GM12878 (cell line): ENCODE measurements around the gene BCL2. TPM values are rescaled to one million over a fixed set of nuclear protein-coding genes. Genes with fewer than 3 reads are reported as not detected.

Experiments
- ATF7 ChIP-seq: fragments of 450-650 bp; IDR thresholded peaks from 2 replicates; pipeline ENCODE4 v1.6.1; 2016; ENCODE audit warnings: low read depth, mild to moderate bottlenecking
- CREM ChIP-seq: IDR thresholded peaks from 2 replicates; pipeline ENCODE4 v1.6.1; 2014; ENCODE audit warnings: antibody characterized with exemption, low read depth
- EED ChIP-seq: sonication (generic); IDR thresholded peaks from 2 replicates; pipeline ENCODE4 v1.6.1; 2016; ENCODE audit warnings: antibody characterized with exemption, low read depth
- HDGF ChIP-seq: fragments of 450-650 bp; IDR thresholded peaks from 2 replicates; pipeline ENCODE4 v1.6.1; 2016; ENCODE audit warnings: antibody characterized with exemption
- IKZF2 ChIP-seq, 2 experiments: fragments of 450-650 bp; IDR thresholded peaks; 2 replicates each; pipeline ENCODE4 v1.6.1; 2017; ENCODE audit warnings: mild to moderate bottlenecking in 2 of 2, moderate library complexity in 2 of 2
- JUNB ChIP-seq: IDR thresholded peaks from 2 replicates; pipeline ENCODE4 v1.6.1; 2016; ENCODE audit warnings: antibody characterized with exemption, mild to moderate bottlenecking
- JUND ChIP-seq: IDR thresholded peaks from 2 replicates; pipeline ENCODE4 v1.6.1; 2012; ENCODE audit warnings: low read depth, mild to moderate bottlenecking, low read length, improper control_type of control experiment, moderate library complexity
- PKNOX1 ChIP-seq: fragments of 450-650 bp; IDR thresholded peaks from 2 replicates; pipeline ENCODE4 v1.6.1; 2016; ENCODE audit warnings: mild to moderate bottlenecking
- PML ChIP-seq: IDR thresholded peaks from 2 replicates; pipeline ENCODE4 v1.6.1; 2012; ENCODE audit warnings: low read length, inconsistent platforms
- RUNX3 ChIP-seq: IDR thresholded peaks from 2 replicates; pipeline ENCODE4 v1.6.1; 2012; ENCODE audit warnings: low read length, inconsistent platforms
- SUPT20H ChIP-seq: IDR thresholded peaks from 2 replicates; pipeline ENCODE4 v1.6.1; 2011; ENCODE audit warnings: low read depth, mild to moderate bottlenecking, low read length, moderate library complexity, borderline replicate concordance; ENCODE audit not compliant: control insufficient read depth
- SUZ12 ChIP-seq: fragments of 200-600 bp; sonication (generic); IDR thresholded peaks from one replicate; pipeline ENCODE4 v1.6.1; 2018; ENCODE audit warnings: antibody characterized with exemption, mild to moderate bottlenecking; ENCODE audit not compliant: unreplicated experiment
- polyA plus RNA-seq, 11 experiments: library from polyadenylated mRNA; depleted of rRNA in 4 of 11; unstranded in 6 of 11; stranded (reverse) in 5 of 11; fragments of >200 nt; fragmentation: Nextera tagmentation in 4 of 11; fragmentation: Illumina TruSeq in 1 of 11; extraction: Ambion mirVana in 4 of 11; extraction: Trizol in 1 of 11; gene quantifications; 1 replicate in 1 of 11; 2 replicates in 10 of 11; pipeline versions ENCODE4 v1.2.1 to v1.2.3, GENCODE V29; 2011 to 2016; ENCODE audit warnings: inconsistent platforms in 2 of 11, missing spikeins in 2 of 11, low read depth in 1 of 11
- total RNA-seq, 4 experiments: library from RNA; depleted of rRNA in 3 of 4; stranded (reverse); fragments of >200 nt in 3 of 4; fragmentation: Illumina TruSeq in 1 of 4; extraction: Trizol in 1 of 4; gene quantifications; 2 replicates each; pipeline versions ENCODE4 v1.2.1 to v1.2.3, GENCODE V29; 2013 to 2021
- TF ChIP-seq, protein P1 (sequence below): IDR thresholded peaks from 2 replicates; pipeline ENCODE4 v1.6.1; 2012; ENCODE audit warnings: low read depth, low read length, improper control_type of control experiment
- TF ChIP-seq, protein P2 (sequence below): fragments of 450-650 bp; IDR thresholded peaks from 2 replicates; pipeline ENCODE4 v1.6.1; 2017; ENCODE audit warnings: mild to moderate bottlenecking, low read depth, inconsistent platforms; ENCODE audit not compliant: poor library complexity, severe bottlenecking

The BCL2 gene
- total and polyA plus RNA-seq, 10 of the 15 experiments (the other 5 are each of a cell fraction or from before 2014, with no cell fraction given): 4.1 to 47.8 (median 19.3) TPM

DNA sequence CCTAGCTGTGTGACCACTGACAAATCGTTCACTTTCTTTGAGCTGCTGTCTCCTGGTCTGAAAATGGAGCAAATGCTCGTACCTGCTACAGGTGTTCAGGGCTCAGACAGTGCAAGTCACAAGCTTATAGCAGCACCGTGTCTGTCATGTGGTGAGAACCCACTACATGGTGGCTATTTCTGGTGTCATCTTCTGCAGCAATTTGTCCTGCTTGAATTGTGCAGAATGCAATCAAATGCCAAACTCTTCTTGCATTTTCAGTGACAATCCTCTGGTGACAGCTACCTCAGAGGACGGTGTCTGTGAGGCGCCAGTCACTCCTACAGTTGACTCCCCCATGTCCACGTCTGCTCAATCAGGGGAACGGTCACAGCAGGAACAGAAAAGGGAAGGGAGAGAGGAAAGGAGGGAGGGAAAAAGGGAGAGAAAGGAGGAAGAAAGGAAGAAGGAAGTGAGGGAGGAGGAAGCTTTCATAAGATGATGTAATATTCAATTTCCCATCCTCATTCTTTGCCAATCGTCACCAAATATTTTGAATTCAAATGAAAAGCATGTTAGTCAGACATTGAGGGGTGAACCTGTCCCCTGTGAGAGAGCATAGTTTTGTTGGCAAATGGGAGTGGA is 122.2 kb downstream of the BCL2 start (continued):
- TF ChIP-seq HDGF: peak; percentile 46; the same call in 1 of the 2 replicates
- peak; percentile 82 for TF ChIP-seq EED
- peak; percentile 31; the same call in 1 of the 2 replicates for TF ChIP-seq CREM
- TF ChIP-seq PKNOX1: peak; percentile 65; the same call in 1 of the 2 replicates
- peak; percentile 30; the same call in 1 of the 2 replicates for TF ChIP-seq RUNX3
- TF ChIP-seq, protein P1, sequence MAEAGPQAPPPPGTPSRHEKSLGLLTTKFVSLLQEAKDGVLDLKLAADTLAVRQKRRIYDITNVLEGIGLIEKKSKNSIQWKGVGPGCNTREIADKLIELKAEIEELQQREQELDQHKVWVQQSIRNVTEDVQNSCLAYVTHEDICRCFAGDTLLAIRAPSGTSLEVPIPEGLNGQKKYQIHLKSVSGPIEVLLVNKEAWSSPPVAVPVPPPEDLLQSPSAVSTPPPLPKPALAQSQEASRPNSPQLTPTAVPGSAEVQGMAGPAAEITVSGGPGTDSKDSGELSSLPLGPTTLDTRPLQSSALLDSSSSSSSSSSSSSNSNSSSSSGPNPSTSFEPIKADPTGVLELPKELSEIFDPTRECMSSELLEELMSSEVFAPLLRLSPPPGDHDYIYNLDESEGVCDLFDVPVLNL: no peak
- TF ChIP-seq JUNB: no peak
- TF ChIP-seq IKZF2 (IDR thresholded peaks at IDR 0.05): peak in 1 of 2 experiments; percentile 48; a peak in 3 of 4 replicates
- TF ChIP-seq SUPT20H: no peak
- TF ChIP-seq SUZ12: no peak
- peak; percentile 7; the same call in 1 of the 2 replicates for TF ChIP-seq PML
- TF ChIP-seq JUND: no peak
- peak; percentile 69 for TF ChIP-seq ATF7
- TF ChIP-seq, protein P2, sequence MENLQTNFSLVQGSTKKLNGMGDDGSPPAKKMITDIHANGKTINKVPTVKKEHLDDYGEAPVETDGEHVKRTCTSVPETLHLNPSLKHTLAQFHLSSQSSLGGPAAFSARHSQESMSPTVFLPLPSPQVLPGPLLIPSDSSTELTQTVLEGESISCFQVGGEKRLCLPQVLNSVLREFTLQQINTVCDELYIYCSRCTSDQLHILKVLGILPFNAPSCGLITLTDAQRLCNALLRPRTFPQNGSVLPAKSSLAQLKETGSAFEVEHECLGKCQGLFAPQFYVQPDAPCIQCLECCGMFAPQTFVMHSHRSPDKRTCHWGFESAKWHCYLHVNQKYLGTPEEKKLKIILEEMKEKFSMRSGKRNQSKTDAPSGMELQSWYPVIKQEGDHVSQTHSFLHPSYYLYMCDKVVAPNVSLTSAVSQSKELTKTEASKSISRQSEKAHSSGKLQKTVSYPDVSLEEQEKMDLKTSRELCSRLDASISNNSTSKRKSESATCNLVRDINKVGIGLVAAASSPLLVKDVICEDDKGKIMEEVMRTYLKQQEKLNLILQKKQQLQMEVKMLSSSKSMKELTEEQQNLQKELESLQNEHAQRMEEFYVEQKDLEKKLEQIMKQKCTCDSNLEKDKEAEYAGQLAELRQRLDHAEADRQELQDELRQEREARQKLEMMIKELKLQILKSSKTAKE: no peak
